Measurements from ENCODE around the gene BIN1. TPM values are rescaled to one million over a fixed set of nuclear protein-coding genes. Genes with fewer than 3 reads are reported as not detected.

The BIN1 gene
- total and polyA plus RNA-seq, 2 of the 4 experiments (the other 2 are of a cell fraction) = 18.1 to 25.7 TPM

GRCh38 chr2:127129937-127130336, 23.0 kb upstream of the BIN1 start:
- no peak overlapping the region for H2BK5ac ChIP-seq (ENCODE audit: low read depth, low read length, poor library complexity, severe bottlenecking)
- intact Hi-C loops (cut with micrococcal nuclease) (no loop called here), in situ Hi-C loops (cut with MboI; ENCODE audit: low sequenced_read_pairs) (no loop called here), dilution Hi-C loops (cut with HindIII; ENCODE audit: low sequenced_read_pairs, unreplicated experiment) (no loop called here)
- BruUV-seq (replicated peaks) = no TSS peak
- DNase-seq (no peak), ATAC-seq (ENCODE audit: low read depth) (no peak)
- TF ChIP-seq FOS (IDR thresholded peaks at IDR 0.05; ENCODE audit: low read depth, low read length) (no peak), CHD1 (IDR thresholded peaks at IDR 0.05; ENCODE audit: low read depth, low read length) (no peak), USF2 (IDR thresholded peaks at IDR 0.05; ENCODE audit: low read depth, low read length) (no peak), MXI1 (IDR thresholded peaks at IDR 0.05; ENCODE audit: borderline replicate concordance, low read depth, low read length) (no peak), NFE2L2 (IDR thresholded peaks at IDR 0.05; ENCODE audit: low read depth, low read length) (no peak), MAFK (IDR thresholded peaks at IDR 0.05; ENCODE audit: low read depth, low read length) (no peak), SMC3 (IDR thresholded peaks at IDR 0.05; ENCODE audit: low read depth, low read length) (no peak), CEBPB (IDR thresholded peaks at IDR 0.05; ENCODE audit: low read depth, low read length) (no peak), ELK1 (IDR thresholded peaks at IDR 0.05; ENCODE audit: borderline replicate concordance, low read depth, low read length) (no peak)
- H3K4ac ChIP-seq (ENCODE audit: low read depth, low read length) = no peak overlapping the region
- no peaks in the 10 kb centered on the region for H3K79me1 ChIP-seq (ENCODE audit: low read depth in 1 of 2, low read length in 2 of 2)
- ChIA-PET CTCF (interaction anchor here (1.6 kb wide), 1 partner anchor 10 kb away, joined by 4 read pairs; no protein-coding TSS in a partner anchor), POLR2A (ENCODE audit: unreplicated experiment) (interaction anchor here (0.6 kb wide), 1 partner anchor 956 kb away, joined by 3 read pairs; no protein-coding TSS in a partner anchor)
- no peaks in the 10 kb centered on the region for H3K36me3 ChIP-seq (ENCODE audit: control insufficient read depth, insufficient read depth, low read length)
- H4K8ac ChIP-seq (ENCODE audit: low read depth in 2 of 2, low read length in 2 of 2) = no peak overlapping the region
- 84% methylated on average over 8 of the region's 11 CpGs; no CpG with 5 or more reads in 1 of the 2 experiments for WGBS, 2 experiments (ENCODE audit: extremely low coverage in 2 of 2, insufficient read length in 1 of 2)
- H2BK120ac ChIP-seq (ENCODE audit: low read depth, low read length) = no peak overlapping the region
- no peaks in the 10 kb centered on the region for H3K9me1 ChIP-seq (ENCODE audit: insufficient read depth, low read length)
- no peaks in the 10 kb centered on the region for H3K9me3 ChIP-seq (ENCODE audit: control insufficient read depth, insufficient read depth, low read length)
- no peak overlapping the region for H2BK15ac ChIP-seq (ENCODE audit: low read depth, low read length)
- no peak overlapping the region for H2AK5ac ChIP-seq (ENCODE audit: low read depth, low read length)
- no peaks in the 10 kb centered on the region for H4K20me1 ChIP-seq (ENCODE audit: insufficient read depth, low read length)
- no peak overlapping the region for H4K91ac ChIP-seq (ENCODE audit: insufficient read depth, low read depth, low read length)
- H3K14ac ChIP-seq (replicated peaks; ENCODE audit: low read depth, low read length) = no peak overlapping the region
- H3K4me3 ChIP-seq (ENCODE audit: insufficient read depth, low read depth, low read length) = no peak overlapping the region
- no peak overlapping the region for H3K4me2 ChIP-seq (ENCODE audit: low read depth, low read length)
- H3K4me1 ChIP-seq (ENCODE audit: control insufficient read depth, insufficient read depth, low read length) = no peaks in the 10 kb centered on the region
- no peak overlapping the region for H2AFZ ChIP-seq (replicated peaks; ENCODE audit: low read length, poor library complexity)
- H3K27me3 ChIP-seq (ENCODE audit: control insufficient read depth, insufficient read depth, low read length) = peaks cover 22% of the 10 kb centered on the region
- H4K5ac ChIP-seq (ENCODE audit: low read depth, low read length) = no peak overlapping the region
- H2BK20ac ChIP-seq (ENCODE audit: low read depth, low read length) = no peak overlapping the region
- no peak overlapping the region for H3K9ac ChIP-seq (ENCODE audit: low read depth, low read length)
- no peak overlapping the region for H3K56ac ChIP-seq (ENCODE audit: extremely low read depth, insufficient read depth, low read length)
- no peak overlapping the region for H3K18ac ChIP-seq (ENCODE audit: low read depth, low read length)
- H3K23ac ChIP-seq (ENCODE audit: low read depth, low read length) = no peak overlapping the region
- no peak overlapping the region for H2AK9ac ChIP-seq (replicated peaks; ENCODE audit: low read depth, low read length, poor library complexity)
- no peak overlapping the region for H3K27ac ChIP-seq (ENCODE audit: insufficient read depth, low read length)

Measured in IMR-90 (cell line).